Posterior vena cava (tissue), 2 donors: Measurements from ENCODE around the gene RNU6-1. TPM values are rescaled to one million over a fixed set of nuclear protein-coding genes. Genes with fewer than 3 reads are reported as not detected.

Experiments used
- DNase-seq: peaks from one replicate; pipeline ENCODE4 v3.0.0-alpha.2; 2020; ENCODE audit warnings: low spot score
- intact Hi-C, 2 donors: fragments of 100-400 bp; cut with DNase I; formaldehyde crosslinking; loops; one replicate each; pipeline versions ENCODE4 v1.14.1 to v1.14.2; 2022 to 2023
- total RNA-seq, 2 donors: library from RNA; stranded (reverse); fragmentation: NEBNext Ultra II Directional; extraction: Animal tissue kit (Norgen Biotek cat#: 25700); gene quantifications; one replicate each; pipeline ENCODE4 v1.2.1, GENCODE V29; 2021
- donor health status: DM: yes; HTN: yes; CAD: no.
- donor health status: DM: yes; HTN: yes; CAD: no.

Gene RNU6-1
- total RNA-seq, 2 donors from 2014 or later, result not detected

GRCh38 chr15:67862750-67863441 is 23.1 kb upstream of the RNU6-1 start:
- DNase-seq, result no peak
- intact Hi-C loops, result loop anchor here (2.0 to 10.0 kb wide), 2 partner anchors 292 kb away; no protein-coding TSS in a partner anchor

DNA sequence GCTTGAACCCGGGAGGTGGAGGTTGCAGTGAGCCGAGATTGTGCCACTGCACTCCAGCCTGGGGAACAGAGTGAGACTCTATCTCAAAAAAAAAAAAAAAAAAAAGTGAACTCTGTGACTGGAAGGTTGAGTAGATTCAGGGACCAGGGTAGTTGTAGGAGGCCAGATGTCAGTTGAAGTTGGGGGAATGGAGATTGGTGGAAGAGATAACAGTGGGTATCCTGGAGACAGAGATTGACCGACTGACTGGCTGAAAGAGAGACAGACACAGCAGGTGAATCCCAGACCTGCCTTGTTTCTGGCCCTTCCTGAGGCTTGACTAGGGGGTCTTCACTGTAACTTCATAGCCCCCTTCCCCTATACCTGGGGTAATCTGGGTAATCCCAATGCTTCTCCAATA is 22.1 kb upstream of the RNU6-1 start:
- intact Hi-C loops, result loop anchor here (2.0 to 10.0 kb wide), 2 partner anchors 293 kb away; no protein-coding TSS in a partner anchor
- no peak for DNase-seq

- intact Hi-C loops, result loop anchor here in 1 of 2 donors (5.0 kb wide), 1 partner anchor 348 kb away; the partner anchor contains the start of gene CALML4
These were observed 19.6 kb upstream of the RNU6-1 start for GRCh38 chr15:67859331-67859946.

DNA sequence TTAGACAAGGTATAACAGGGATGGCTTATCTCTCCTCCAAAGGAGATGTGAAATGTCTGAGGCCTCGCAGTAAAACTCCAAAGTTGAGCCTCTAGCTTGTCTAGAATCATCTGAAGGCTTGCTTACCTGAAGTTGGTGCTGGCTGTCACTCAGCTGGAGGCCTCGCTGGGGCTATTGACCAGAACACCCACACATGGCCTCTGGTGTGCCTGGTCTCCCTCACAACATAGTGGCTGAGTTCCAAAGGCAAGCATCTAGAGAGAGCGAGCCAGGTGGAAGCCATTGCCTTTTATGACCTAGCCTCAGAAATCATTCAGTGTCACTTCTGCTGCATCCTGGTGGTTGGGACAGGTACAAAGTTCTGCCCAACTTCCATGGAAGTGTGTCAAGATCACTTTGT is 17.4 kb upstream of the RNU6-1 start:
- no peak for DNase-seq
- intact Hi-C loops, result loop anchor here in 1 of 2 donors (5.0 kb wide), 1 partner anchor 350 kb away; the partner anchor contains the start of gene CALML4

More at GRCh38 chr15:67859331-67859946, 19.6 kb upstream of the RNU6-1 start:
- DNase-seq, result no peak

DNA sequence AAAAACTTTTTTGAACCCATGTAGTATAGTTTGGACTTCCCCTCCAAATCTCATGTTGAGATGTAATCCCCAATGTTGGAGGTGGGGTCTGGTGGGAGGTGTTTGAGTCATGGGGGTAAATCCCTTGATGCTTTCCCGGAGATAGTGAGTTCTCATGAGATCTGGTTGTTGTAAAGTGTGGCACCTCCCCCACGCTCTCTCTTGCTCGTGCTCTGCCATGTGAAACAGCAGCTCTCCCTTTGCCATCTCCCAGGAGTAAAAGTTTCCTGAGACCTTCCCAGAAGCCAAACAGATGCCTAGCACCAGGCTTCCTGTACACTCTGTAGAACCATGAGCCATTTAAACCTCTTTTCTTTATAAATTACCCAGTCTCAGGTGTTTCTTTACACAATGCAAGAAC is 16.0 kb upstream of the RNU6-1 start:
- DNase-seq, result no peak
- intact Hi-C loops, result loop anchor here in 1 of 2 donors (5.0 kb wide), 1 partner anchor 351 kb away; the partner anchor contains the start of gene CALML4

- intact Hi-C loops, result no loop called here
- no peak for DNase-seq
These were observed 14.5 kb upstream of the RNU6-1 start for GRCh38 chr15:67854358-67854757.

DNA sequence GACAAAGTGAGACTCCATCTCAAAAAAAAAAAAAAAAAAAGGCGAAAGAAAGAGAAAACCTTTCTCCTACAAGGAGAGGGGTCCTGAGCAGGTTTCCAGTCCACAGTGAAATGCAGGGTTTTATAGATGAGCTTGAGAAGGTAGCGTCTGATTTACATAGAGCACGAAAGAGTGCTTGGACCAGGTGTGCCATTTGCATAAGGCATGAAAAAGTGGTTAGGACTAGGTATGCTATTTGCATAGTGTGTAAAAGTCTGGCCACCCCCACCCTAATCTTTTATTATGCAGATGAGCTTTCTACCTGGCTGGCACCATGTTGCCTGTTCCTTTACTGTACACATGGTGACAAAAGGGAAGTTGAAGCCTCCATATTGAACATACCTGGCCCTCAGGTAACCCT is 13.6 kb upstream of the RNU6-1 start:
- intact Hi-C loops, result no loop called here
- no peak for DNase-seq

GRCh38 chr15:67852418-67852817 is 12.6 kb upstream of the RNU6-1 start:
- no peak for DNase-seq
- intact Hi-C loops, result no loop called here

GRCh38 chr15:67850994-67851571 is 11.2 kb upstream of the RNU6-1 start:
- intact Hi-C loops, result no loop called here

GRCh38 chr15:67850336-67850735 is 10.5 kb upstream of the RNU6-1 start:
- intact Hi-C loops, result no loop called here
- no peak for DNase-seq

More at GRCh38 chr15:67850994-67851571, 11.2 kb upstream of the RNU6-1 start:
- peak; percentile 73 for DNase-seq

GRCh38 chr15:67849538-67849937 is 9.7 kb upstream of the RNU6-1 start:
- no peak for DNase-seq
- intact Hi-C loops, result no loop called here

DNA sequence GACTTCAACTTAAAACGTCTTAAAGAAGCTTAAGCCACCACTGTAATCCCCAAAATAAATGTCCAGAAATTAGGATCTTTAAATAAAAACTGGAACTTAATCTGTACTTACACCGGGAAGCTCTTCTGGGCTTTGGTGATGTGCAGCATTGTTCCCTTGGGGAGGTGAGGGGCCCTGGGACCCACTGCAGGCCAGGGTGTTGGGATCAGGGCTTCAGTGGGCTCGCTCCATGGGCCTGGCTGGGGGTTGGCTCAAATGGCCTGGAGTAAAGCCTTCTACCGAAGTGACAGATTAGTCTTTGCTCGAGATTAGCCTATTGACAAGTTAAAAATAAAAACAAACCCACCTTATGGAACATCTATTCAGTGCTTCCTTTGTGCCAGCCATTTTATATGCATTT is 6.1 kb upstream of the RNU6-1 start:
- DNase-seq, result no peak
- intact Hi-C loops, result no loop called here

GRCh38 chr15:67843571-67844387 is 3.9 kb upstream of the RNU6-1 start:
- intact Hi-C loops, result no loop called here
- peak; percentile 71 for DNase-seq

GRCh38 chr15:67843092-67843501 is 3.3 kb upstream of the RNU6-1 start:
- DNase-seq, result no peak
- intact Hi-C loops, result no loop called here

GRCh38 chr15:67841513-67841762 is 1.6 kb upstream of the RNU6-1 start:
- DNase-seq, result no peak
- intact Hi-C loops, result no loop called here

DNA sequence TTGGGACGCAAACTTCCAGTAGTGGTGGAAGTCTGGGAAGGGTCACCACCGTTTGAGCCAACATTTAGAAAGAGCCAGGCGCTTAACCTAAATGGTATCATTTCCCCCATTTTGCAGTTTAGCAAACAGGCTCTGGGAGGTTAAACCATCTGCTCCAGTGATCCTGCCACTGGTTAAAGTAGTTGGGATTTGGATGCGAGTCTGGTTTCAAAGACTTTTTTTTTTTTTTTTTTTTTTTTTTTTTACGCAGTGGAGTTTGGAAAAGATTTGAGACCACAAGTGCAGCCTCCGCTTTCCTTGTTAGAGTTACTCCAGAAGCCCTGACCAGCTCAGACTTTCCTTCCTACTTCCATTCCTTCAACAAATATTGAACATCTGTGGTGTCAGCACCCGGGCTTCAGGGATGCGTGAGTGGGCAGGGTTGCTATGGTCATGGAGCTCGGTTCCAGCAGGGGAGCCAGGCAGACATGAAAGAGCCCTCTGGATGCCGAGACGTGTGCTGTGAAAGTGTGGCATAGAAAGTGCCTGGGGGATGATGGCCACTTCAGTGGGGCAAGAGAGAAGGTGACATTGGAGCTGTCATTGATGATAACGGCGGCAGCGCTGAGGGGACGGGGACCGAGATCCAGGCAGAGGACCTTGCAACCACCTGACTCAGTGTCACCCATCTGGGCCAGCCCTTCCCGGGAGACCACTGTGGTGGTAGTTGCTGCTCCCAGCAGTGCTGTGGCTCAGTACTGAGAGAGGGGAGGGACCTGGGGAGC is 1.1 kb upstream of the RNU6-1 start:
- peak; percentile 85 for DNase-seq
- intact Hi-C loops, result no loop called here

DNA sequence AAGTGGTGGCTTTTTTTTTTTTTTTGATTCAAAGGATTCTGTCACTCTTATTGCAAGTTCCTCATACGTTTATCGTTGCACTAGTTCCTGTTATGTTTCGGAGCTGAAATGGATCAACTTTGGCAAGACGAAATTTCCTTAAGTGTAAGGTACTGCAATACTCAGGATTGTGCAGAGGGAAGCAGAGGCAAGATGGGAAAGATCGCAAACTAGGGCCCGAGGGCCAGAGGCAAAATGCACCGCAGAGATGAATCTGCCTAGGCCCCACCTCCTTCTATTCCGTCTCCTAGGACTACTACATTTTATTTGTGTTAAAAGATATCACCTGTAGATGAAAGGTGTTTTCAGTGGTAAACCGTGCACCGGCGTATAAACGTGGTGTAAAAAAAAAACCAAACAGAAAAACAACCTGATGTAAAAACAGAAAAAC is 331 bp downstream of the RNU6-1 start:
- no peak for DNase-seq
- intact Hi-C loops, result loop anchor here in 1 of 2 donors (5.0 to 10.0 kb wide), 2 partner anchors 345 to 382 kb away; no protein-coding TSS in a partner anchor

DNA sequence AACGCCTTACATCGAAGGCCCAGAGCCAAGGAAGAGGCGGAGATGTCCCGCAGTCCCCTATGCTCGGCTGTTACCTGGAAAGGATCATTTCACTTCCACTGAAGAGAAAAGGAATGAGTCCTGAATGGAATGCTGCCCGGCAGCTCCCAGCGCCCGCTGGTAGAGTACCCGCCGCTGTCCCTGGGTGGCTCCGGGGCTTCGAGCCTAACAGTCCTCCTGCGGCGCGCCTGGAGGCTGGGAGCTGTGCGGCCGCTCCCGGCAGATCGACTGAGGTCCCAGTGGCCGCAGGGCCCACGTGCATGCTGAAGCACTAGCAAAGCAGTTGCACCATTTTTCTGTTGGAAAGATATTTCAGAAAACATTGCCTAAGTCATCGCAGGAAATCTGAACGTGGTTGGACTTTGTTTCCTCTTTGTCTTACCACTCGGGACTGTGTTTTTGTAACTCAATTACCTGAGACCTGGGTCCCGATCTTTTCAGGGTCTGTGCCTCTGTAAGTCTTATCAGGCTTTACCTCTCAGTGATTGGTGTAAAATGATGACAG is 984 bp downstream of the RNU6-1 start:
- intact Hi-C loops, result loop anchor here in 1 of 2 donors (5.0 to 10.0 kb wide), 2 partner anchors 344 to 382 kb away; no protein-coding TSS in a partner anchor
- peak; percentile 87 for DNase-seq
